GOT3 (cell line): ENCODE measurements around the gene CCND3.
A peak's percentile ranks its signal among the peaks of the same experiment; 100 is the strongest.

Experiments
- DNase-seq: peaks from one replicate; lab custom pipeline; 2025; ENCODE audit warnings: mixed read lengths; lab: John Stamatoyannopoulos, UW

The CCND3 gene

DNA sequence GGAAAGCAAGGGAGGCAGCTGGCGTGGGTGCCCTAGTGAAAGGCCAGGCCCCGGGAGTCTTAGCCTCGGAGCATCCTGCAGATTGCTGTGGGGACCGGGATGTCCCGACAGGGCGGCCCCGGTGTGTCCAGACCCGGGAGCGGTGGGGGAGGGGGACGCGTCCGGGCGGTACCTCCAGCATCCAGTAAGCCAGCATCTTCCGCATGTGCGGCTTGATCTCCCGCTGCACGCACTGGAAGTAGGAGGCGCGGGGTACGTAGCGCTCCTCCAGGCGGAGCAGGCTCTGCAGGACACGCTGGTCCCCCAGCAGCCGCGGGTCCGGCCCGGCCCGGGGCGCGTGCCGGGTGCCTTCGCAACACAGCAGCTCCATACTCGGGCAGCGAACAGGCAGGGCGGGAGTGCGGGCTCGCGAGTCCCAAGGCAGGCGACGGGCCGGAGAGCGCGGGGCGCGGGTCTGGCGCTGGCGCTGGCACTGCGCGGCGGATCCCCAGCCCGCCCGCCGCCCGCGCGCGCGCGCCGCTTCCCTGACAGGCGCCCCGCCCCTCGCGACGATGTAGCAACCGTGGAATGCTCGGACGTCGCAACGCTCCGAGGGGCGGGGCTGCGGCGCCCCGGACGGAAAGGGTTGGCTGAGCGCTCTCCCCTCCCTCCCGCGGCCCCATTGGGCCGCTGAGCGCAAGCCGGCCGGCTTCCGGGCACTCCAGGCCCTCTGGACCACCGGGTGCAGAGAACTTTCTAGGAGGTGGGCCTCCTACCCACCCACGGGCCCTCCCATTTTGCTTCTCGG, at the start of gene CCND3:
Gene CCND3 (minus strand): TSS at position 529 of the 787 bp plus-strand sequence. CDS start 159 bp downstream, at position 370.
- DNase-seq = peak; percentile 67

DNA sequence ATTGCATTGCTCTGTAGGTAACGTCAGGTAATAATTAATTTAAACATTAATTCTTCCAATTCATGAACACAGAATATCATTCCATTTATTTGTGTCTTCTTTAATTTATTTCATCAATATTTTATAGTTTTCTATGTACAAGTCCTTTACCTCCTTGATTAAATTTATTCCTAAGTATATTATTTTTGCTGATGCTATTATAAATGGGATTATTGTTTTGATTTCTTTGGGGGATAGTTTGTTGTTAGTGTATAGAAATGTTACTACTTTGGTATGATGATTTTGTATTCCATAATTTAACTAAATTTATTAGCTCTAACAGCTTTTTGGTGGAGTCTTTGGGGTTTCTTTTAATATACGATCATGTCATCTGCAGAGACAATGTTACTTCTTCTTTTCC, 44.7 kb upstream of the CCND3 start:
- DNase-seq = no peak

DNA sequence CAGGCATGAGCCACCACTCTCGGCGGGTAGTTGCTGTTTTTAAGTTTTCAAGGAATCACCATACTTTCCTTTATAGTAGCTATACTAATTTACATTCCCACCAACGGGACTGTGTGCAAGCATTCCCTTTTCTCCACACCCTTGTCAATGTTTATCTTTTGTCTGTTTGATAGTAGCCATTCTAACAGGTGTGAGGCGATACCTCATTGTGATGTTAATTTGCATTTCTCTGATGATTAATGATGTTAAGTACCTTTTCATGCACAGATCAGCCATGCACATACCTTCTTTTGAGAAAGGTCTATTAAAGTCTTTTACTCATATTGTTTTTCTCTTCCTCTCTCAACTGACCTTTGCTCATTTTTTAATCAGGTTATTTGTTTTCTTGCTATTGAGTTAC, 43.0 kb upstream of the CCND3 start:
- DNase-seq = no peak

- DNase-seq = no peak
Measured at GRCh38 chr6:41976794-41977484, 35.3 kb upstream of the CCND3 start.

GRCh38 chr6:41975276-41975675, 33.7 kb upstream of the CCND3 start:
- no peak for DNase-seq

DNA sequence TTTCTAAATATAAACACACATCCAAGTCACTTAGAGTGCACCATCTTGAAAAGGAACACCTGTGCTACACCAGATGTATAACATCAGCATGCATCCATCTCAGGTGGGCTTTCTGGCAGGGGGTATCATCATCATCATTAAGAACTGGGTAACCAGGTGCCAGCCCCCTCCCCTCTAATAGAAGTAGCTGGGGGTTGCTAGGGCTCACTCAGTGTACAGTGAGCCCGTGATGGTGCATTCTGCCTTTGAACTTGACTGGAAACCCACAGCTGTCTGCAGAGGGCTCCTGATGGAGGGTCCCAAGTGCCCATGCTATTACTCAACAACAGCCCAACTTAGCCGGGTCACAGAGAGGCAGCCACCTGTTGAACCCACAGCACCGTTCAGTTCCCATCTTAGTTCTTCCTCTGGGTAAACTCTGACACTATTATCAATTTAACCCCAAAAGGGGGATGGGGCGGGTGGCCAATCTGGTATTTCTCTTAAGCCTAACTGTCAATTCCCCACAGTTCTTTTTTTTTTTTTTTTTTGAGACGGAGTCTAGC, 32.7 kb upstream of the CCND3 start:
- no peak for DNase-seq

DNA sequence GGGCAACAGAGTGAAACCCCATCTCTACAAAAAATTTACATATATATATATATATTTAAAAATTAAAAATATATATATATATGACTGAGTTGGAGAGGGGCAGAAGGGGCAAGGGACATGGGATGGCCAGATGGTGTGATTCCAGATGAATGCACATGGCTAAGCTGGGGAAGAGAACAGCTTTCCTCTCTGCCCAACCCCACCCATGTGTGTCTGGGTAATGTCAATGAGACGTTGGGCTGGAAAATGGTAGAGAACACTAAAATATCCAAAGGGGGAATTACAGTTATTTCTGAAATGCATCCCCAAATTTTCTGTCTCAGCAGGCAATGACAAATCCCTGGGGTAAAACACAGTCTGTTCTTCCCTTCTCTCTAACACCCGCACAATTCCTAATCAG, 31.2 kb upstream of the CCND3 start:
- DNase-seq = no peak

DNA sequence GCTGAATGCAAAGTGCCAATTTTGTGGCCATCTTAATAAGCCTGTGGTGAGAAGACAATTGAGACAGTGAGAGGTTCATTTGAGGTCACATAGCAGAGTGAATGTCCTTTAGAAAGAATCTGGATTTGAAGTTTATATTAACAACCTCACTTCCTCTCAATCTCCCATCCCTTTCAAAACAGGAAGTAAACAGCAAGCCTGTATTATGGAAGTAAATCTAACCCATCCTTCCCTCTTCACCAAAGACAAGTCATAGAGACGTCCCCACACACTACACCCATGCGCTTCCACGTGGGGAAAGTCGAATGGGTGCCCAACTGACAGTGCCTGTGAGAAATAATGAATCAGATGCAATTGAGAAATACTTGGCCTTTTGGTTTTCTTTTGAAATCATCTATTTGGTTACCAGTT, 28.8 kb upstream of the CCND3 start:
- DNase-seq = no peak

GRCh38 chr6:41967312-41968287, 26.0 kb upstream of the CCND3 start:
- no peak for DNase-seq

DNA sequence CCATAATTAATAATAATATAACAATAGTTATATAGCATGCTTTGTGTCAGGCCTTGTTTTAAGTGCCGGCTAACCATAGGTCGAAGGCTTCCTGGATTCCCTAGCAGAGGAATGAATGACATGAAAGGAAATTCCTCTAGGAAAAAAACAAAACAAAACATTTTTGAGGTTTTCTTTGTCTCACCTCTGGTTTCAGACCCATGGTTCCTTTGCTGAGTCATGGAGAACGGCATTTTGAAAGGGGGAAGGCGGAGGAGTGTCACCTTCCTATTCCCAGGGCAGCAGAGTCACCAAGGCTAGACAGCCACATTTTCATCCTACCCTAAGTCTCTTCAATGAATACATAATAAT, 25.3 kb upstream of the CCND3 start:
- no peak for DNase-seq

DNA sequence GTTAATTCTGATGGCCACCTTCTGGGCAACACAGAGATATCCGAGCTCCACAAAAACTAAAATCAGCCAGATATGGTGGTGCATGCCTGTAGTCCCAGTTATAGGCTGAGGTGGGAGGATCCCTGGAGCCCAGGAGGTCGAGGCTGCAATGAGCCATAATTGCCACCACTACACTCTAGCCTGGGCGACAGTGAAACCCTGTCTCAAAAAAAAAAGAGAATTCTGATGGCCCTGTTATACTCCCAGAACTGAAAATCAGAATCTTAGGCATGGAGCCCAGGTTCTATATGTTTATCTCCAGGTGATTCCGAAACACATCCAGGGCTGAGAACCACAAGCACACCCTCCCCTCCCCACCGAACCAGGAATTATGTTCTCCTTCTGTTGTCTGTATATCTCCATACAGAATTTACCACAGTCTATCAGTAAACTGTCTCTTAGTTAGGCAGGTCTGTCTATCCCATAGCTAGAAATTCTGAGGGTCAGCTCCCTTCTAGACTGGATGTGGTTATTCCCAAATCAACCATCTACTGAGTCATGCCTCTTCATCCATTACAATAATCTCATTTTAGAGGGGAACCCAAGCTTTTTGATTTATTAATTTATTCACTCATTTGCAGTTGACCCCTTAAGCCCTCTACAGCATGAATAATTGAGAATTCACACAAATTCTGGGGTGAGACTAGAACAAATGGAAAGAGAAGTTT, 24.8 kb upstream of the CCND3 start:
- DNase-seq = no peak

- DNase-seq = no peak
Measured at GRCh38 chr6:41965429-41966213, 24.0 kb upstream of the CCND3 start.

GRCh38 chr6:41964201-41964887, 22.7 kb upstream of the CCND3 start:
- no peak for DNase-seq

DNA sequence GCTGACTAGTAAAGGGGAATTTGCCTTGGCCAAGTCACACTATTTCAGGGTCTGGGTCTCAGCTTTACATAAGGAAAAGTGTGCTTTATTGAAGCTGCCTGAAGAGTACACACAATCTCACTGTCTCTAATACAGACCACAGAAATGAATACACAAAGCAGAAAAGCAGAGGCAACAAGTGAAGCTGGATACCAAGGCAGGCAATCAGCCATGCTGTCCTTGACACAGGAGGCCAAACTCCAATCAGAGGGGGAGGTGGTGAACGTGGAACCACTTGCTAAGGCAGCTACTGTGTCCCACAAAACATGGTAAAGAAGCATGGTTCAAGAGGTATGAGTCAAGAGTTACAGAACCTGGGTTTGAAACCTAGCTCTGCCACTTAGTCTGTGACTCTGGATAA, 21.8 kb upstream of the CCND3 start:
- no peak for DNase-seq

- DNase-seq = no peak
Measured at GRCh38 chr6:41960028-41960427, 18.4 kb upstream of the CCND3 start.

GRCh38 chr6:41958022-41958856, 16.6 kb upstream of the CCND3 start:
- no peak for DNase-seq

GRCh38 chr6:41957117-41957516, 15.5 kb upstream of the CCND3 start:
- DNase-seq = no peak

DNA sequence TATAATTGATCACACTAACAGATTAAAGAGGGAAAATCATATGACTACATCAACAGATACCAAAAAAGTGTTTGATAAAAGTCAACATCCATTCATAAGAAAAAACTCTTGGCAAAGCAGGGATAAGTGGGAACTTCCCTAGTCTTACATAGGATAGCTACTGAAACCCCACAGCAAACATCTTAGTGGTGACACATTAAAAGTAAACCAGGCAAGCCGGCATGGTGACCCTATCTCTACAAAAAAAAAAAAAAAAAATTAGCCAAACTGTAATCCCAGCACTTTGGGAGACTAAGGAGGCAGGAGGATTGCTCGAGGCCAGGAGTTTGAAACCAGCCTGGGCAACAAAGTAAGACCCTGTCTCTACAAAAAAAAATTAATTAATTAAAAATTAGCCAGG, 13.8 kb upstream of the CCND3 start:
- DNase-seq = no peak

- DNase-seq = no peak
Measured at GRCh38 chr6:41954668-41955067, 13.1 kb upstream of the CCND3 start.
